ENCODE measurements around the gene SEC63.

DNA sequence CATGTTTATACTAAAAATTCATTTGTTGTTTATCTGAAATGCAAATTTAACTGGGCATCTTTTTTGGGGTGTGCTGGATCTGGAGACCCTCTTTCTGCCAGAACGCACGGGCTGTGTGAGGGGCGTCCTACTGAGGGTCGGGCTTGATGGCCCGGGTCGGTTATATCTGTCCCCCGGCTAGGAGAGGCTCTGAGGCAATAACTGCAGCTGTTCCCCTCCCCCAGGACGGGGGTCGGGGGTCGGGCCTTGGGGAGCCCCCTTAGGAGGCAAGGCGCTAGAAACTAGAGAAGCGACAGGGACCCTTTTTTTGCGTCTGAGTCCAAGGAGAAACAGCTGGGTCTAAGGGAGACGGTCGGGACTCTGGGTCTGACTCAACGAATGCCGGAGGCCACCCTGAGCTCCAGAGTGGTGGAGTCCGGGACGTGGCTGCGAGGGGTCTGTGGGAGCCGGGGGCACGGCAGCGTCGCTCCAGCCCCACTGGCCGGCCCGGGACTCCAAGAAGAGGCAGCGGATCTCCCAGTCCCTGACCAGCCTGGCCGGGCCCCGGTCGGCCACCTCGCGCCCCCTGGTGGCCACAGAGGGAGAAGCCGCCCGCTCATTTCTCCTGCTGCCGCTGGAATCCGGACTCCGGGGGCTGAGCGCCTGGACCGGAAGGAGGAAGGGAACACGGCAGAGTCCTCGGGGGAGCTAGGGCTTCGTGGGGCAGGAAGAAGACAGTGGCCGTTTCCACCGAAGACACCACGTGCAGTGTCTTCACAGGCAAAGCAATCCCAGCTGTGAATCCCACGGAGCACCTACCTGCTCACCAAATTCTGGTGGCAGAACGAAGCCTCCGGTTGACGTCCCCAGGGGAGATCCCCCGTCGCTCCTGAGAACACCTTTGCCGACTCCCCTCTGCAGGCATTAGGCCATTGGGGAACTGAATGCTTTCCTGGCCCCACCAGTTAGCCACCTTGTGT, 109.9 kb downstream of the SEC63 start:
- peak in 1 of 3 donors; percentile 58 for TF ChIP-seq POLR2AphosphoS5 (IDR thresholded peaks at IDR 0.05)
- TF ChIP-seq, protein P1, sequence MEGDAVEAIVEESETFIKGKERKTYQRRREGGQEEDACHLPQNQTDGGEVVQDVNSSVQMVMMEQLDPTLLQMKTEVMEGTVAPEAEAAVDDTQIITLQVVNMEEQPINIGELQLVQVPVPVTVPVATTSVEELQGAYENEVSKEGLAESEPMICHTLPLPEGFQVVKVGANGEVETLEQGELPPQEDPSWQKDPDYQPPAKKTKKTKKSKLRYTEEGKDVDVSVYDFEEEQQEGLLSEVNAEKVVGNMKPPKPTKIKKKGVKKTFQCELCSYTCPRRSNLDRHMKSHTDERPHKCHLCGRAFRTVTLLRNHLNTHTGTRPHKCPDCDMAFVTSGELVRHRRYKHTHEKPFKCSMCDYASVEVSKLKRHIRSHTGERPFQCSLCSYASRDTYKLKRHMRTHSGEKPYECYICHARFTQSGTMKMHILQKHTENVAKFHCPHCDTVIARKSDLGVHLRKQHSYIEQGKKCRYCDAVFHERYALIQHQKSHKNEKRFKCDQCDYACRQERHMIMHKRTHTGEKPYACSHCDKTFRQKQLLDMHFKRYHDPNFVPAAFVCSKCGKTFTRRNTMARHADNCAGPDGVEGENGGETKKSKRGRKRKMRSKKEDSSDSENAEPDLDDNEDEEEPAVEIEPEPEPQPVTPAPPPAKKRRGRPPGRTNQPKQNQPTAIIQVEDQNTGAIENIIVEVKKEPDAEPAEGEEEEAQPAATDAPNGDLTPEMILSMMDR (IDR thresholded peaks at IDR 0.05), result peak in 5 of 7 experiments; percentile 91 to 99 (median 95)

All from stomach (tissue), 4 donors.